Neural cell (in vitro differentiated cells): ENCODE results near the gene CSMD2. TPM values are rescaled to one million over a fixed set of nuclear protein-coding genes. Genes with fewer than 3 reads are reported as not detected.

Source experiments
- H2AFZ ChIP-seq: fragments of 200-600, 300-800 bp; sonication (generic), shearing (Covaris generic); 2 replicates; pipeline ENCODE4 v1.6.0; 2014; ENCODE audit warnings: low read depth, mild to moderate bottlenecking, antibody characterized with exemption, low read length, moderate library complexity
- H3F3A ChIP-seq: fragments of 200-600 bp; shearing (Covaris generic); 2 replicates; pipeline ENCODE4 v1.6.1; 2016; ENCODE audit warnings: mild to moderate bottlenecking, moderate library complexity, mixed read lengths, antibody characterized with exemption, low read length; ENCODE audit not compliant: insufficient read depth, poor library complexity, severe bottlenecking
- H3K27ac ChIP-seq: fragments of 200-600, 300-800 bp; sonication (generic), shearing (Covaris generic); 2 replicates; pipeline ENCODE4 v1.5.1; 2014; ENCODE audit warnings: mild to moderate bottlenecking, low read length, moderate library complexity
- H3K27me3 ChIP-seq: fragments of 300-800, 200-600 bp; sonication (generic), shearing (Covaris generic); 2 replicates; pipeline ENCODE4 v1.6.0; 2014; ENCODE audit warnings: mild to moderate bottlenecking, low read depth, low read length, moderate library complexity; ENCODE audit not compliant: insufficient read depth
- H3K36me3 ChIP-seq: fragments of 300-800, 200-600 bp; sonication (generic), shearing (Covaris generic); 2 replicates; pipeline ENCODE4 v1.5.1; 2014; ENCODE audit warnings: mild to moderate bottlenecking, antibody characterized with exemption, low read length, moderate library complexity; ENCODE audit not compliant: insufficient read depth
- H3K4me2 ChIP-seq: fragments of 300-800, 200-600 bp; sonication (generic), shearing (Covaris generic); 2 replicates; pipeline ENCODE4 v1.6.0; 2014; ENCODE audit warnings: mild to moderate bottlenecking, low read length
- H3K4me3 ChIP-seq: fragments of 300-800, 200-600 bp; sonication (generic), shearing (Covaris generic); 2 replicates; pipeline ENCODE4 v1.5.1; 2014; ENCODE audit warnings: mild to moderate bottlenecking, low read length, moderate library complexity
- H3K79me2 ChIP-seq: fragments of 200-600 bp; shearing (Covaris generic); replicated peaks from 2 replicates; pipeline ENCODE4 v1.6.0; 2014; ENCODE audit warnings: mild to moderate bottlenecking, low read length, moderate library complexity; ENCODE audit not compliant: insufficient read depth
- H3K9ac ChIP-seq: fragments of 300-800, 200-600 bp; sonication (generic), shearing (Covaris generic); 2 replicates; pipeline ENCODE4 v1.6.1; 2016; ENCODE audit warnings: mild to moderate bottlenecking, low read length, mixed read lengths
- H3K9me2 ChIP-seq: fragments of 200-600 bp; shearing (Covaris generic); 2 replicates; pipeline ENCODE4 v1.6.1; 2016; ENCODE audit warnings: mild to moderate bottlenecking, low read length, mixed read lengths; ENCODE audit not compliant: insufficient read depth
- H3K9me3 ChIP-seq: fragments of 200-600, 300-800 bp; sonication (generic), shearing (Covaris generic); 2 replicates; pipeline ENCODE4 v1.6.1; 2016; ENCODE audit warnings: mild to moderate bottlenecking, mixed run types, low read length, moderate library complexity, mixed read lengths
- H4K20me1 ChIP-seq: fragments of 200-600 bp; shearing (Covaris generic); 2 replicates; pipeline ENCODE4 v1.6.1; 2016; ENCODE audit warnings: mild to moderate bottlenecking, mixed run types; ENCODE audit not compliant: insufficient read depth
- EP300 ChIP-seq: fragments of 450-650 bp; conservative IDR thresholded peaks from 2 replicates; pipeline ENCODE4 v1.6.1; 2014; ENCODE audit warnings: antibody characterized with exemption, mild to moderate bottlenecking, moderate library complexity; ENCODE audit not compliant: poor library complexity, severe bottlenecking
- EZH2 ChIP-seq: fragments of 200-600, 300-800 bp; shearing (Covaris generic), sonication (generic); IDR thresholded peaks from 2 replicates; pipeline ENCODE4 v1.6.1; 2014; ENCODE audit warnings: antibody characterized with exemption, low read length, borderline replicate concordance, mild to moderate bottlenecking; ENCODE audit not compliant: insufficient read depth, poor library complexity, severe bottlenecking
- MXI1 ChIP-seq: fragments of 450-650 bp; conservative IDR thresholded peaks from 2 replicates; pipeline ENCODE4 v1.6.1; 2014; ENCODE audit warnings: antibody characterized with exemption, mild to moderate bottlenecking; ENCODE audit not compliant: poor library complexity, severe bottlenecking
- POLR2AphosphoS5 ChIP-seq: IDR thresholded peaks from 2 replicates; pipeline ENCODE4 v1.6.1; 2012
- RAD21 ChIP-seq: fragments of 450-650 bp; conservative IDR thresholded peaks from 2 replicates; pipeline ENCODE4 v1.6.1; 2014; ENCODE audit warnings: antibody characterized with exemption, mild to moderate bottlenecking, moderate library complexity
- REST ChIP-seq: IDR thresholded peaks from 2 replicates; pipeline ENCODE4 v1.6.1; 2012; ENCODE audit warnings: borderline replicate concordance
- SMC3 ChIP-seq: fragments of 450-650 bp; conservative IDR thresholded peaks from 2 replicates; pipeline ENCODE4 v1.6.1; 2014; ENCODE audit warnings: antibody characterized with exemption, mild to moderate bottlenecking, moderate library complexity; ENCODE audit not compliant: poor library complexity
- TAF1 ChIP-seq: IDR thresholded peaks from 2 replicates; pipeline ENCODE4 v1.6.1; 2012; ENCODE audit warnings: low read depth
- polyA plus RNA-seq: library from polyadenylated mRNA; depleted of rRNA; stranded (reverse); fragments of >200 nt; gene quantifications from 2 replicates; pipeline ENCODE4 v1.2.3, GENCODE V29; 2014
- TF ChIP-seq, protein P1 (sequence below): fragments of 450-650 bp; IDR thresholded peaks from 2 replicates; pipeline ENCODE4 v1.5.1; 2014; ENCODE audit warnings: antibody characterized with exemption, mild to moderate bottlenecking, moderate library complexity; ENCODE audit not compliant: poor library complexity, severe bottlenecking

Gene CSMD2
- polyA plus RNA-seq, 1 donor from 2014 or later = 9.6 TPM

GRCh38 chr1:33848205-33848937 lies 316.7 kb downstream of the CSMD2 start:
- no peak overlapping the region for H3K9ac ChIP-seq
- no peak overlapping the region for H3K4me2 ChIP-seq
- H3K9me2 ChIP-seq = no peaks in the 10 kb centered on the region
- H3K27ac ChIP-seq = no peak overlapping the region
- H3K9me3 ChIP-seq = no peaks in the 10 kb centered on the region
- no peak overlapping the region for H2AFZ ChIP-seq
- H3K36me3 ChIP-seq = no peaks in the 10 kb centered on the region
- H3K4me3 ChIP-seq = no peak overlapping the region
- no peaks in the 10 kb centered on the region for H3K27me3 ChIP-seq
- no peak for TF ChIP-seq POLR2AphosphoS5
- TF ChIP-seq, protein P1, sequence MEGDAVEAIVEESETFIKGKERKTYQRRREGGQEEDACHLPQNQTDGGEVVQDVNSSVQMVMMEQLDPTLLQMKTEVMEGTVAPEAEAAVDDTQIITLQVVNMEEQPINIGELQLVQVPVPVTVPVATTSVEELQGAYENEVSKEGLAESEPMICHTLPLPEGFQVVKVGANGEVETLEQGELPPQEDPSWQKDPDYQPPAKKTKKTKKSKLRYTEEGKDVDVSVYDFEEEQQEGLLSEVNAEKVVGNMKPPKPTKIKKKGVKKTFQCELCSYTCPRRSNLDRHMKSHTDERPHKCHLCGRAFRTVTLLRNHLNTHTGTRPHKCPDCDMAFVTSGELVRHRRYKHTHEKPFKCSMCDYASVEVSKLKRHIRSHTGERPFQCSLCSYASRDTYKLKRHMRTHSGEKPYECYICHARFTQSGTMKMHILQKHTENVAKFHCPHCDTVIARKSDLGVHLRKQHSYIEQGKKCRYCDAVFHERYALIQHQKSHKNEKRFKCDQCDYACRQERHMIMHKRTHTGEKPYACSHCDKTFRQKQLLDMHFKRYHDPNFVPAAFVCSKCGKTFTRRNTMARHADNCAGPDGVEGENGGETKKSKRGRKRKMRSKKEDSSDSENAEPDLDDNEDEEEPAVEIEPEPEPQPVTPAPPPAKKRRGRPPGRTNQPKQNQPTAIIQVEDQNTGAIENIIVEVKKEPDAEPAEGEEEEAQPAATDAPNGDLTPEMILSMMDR = no peak
- TF ChIP-seq MXI1 = no peak
- TF ChIP-seq SMC3 = no peak
- TF ChIP-seq REST = no peak
- TF ChIP-seq EZH2 = no peak
- no peak for TF ChIP-seq EP300
- TF ChIP-seq RAD21 = no peak
- TF ChIP-seq TAF1 = no peak
- H3K79me2 ChIP-seq = no peaks in the 10 kb centered on the region
- H4K20me1 ChIP-seq = no peaks in the 10 kb centered on the region
- H3F3A ChIP-seq = no peaks in the 10 kb centered on the region

GRCh38 chr1:33846861-33847260 lies 318.2 kb downstream of the CSMD2 start:
- no peaks in the 10 kb centered on the region for H3K79me2 ChIP-seq
- no peak overlapping the region for H2AFZ ChIP-seq
- no peaks in the 10 kb centered on the region for H4K20me1 ChIP-seq
- H3K4me2 ChIP-seq = no peak overlapping the region
- H3K4me3 ChIP-seq = no peak overlapping the region
- H3K9ac ChIP-seq = no peak overlapping the region
- H3F3A ChIP-seq = no peaks in the 10 kb centered on the region
- H3K9me3 ChIP-seq = no peaks in the 10 kb centered on the region
- no peaks in the 10 kb centered on the region for H3K36me3 ChIP-seq
- TF ChIP-seq EZH2 = no peak
- no peak for TF ChIP-seq EP300
- no peak for TF ChIP-seq POLR2AphosphoS5
- no peak for TF ChIP-seq MXI1
- no peak for TF ChIP-seq TAF1
- no peak for TF ChIP-seq RAD21
- TF ChIP-seq, protein P1 = no peak
- TF ChIP-seq SMC3 = no peak
- TF ChIP-seq REST = no peak
- no peaks in the 10 kb centered on the region for H3K27me3 ChIP-seq
- no peaks in the 10 kb centered on the region for H3K9me2 ChIP-seq
- no peak overlapping the region for H3K27ac ChIP-seq
